HG03045 (cell line): ENCODE results near the gene ADCYAP1R1.

Experiments used
- ATAC-seq: cut with Tn5 transposase; IDR thresholded peaks from one replicate; pipeline ENCODE4 v1.9.1; 2021; ENCODE audit warnings: mild to moderate bottlenecking, moderate library complexity; ENCODE audit not compliant: unreplicated experiment

The ADCYAP1R1 gene

GRCh38 chr7:31066516-31067130, 14.5 kb downstream of the ADCYAP1R1 start:
- no peak for ATAC-seq

- no peak for ATAC-seq
Measured at GRCh38 chr7:31067491-31067890, 15.4 kb downstream of the ADCYAP1R1 start.

- ATAC-seq = no peak
Measured at GRCh38 chr7:31068006-31068675, 16.0 kb downstream of the ADCYAP1R1 start.

- no peak for ATAC-seq
Measured at GRCh38 chr7:31069860-31070555, 17.9 kb downstream of the ADCYAP1R1 start.

GRCh38 chr7:31070991-31071644, 19.0 kb downstream of the ADCYAP1R1 start:
- ATAC-seq = no peak

GRCh38 chr7:31071645-31072029, 19.5 kb downstream of the ADCYAP1R1 start:
- no peak for ATAC-seq

- no peak for ATAC-seq
Measured at GRCh38 chr7:31073326-31074119, 21.4 kb downstream of the ADCYAP1R1 start.

GRCh38 chr7:31074120-31074383, 21.9 kb downstream of the ADCYAP1R1 start:
- no peak for ATAC-seq

GRCh38 chr7:31074403-31075085, 22.4 kb downstream of the ADCYAP1R1 start:
- ATAC-seq = no peak

GRCh38 chr7:31075086-31075405, 22.9 kb downstream of the ADCYAP1R1 start:
- no peak for ATAC-seq

- ATAC-seq = no peak
Measured at GRCh38 chr7:31076051-31076450, 23.9 kb downstream of the ADCYAP1R1 start.

GRCh38 chr7:31076641-31077310, 24.7 kb downstream of the ADCYAP1R1 start:
- ATAC-seq = no peak

GRCh38 chr7:31077484-31078362, 25.6 kb downstream of the ADCYAP1R1 start:
- no peak for ATAC-seq

GRCh38 chr7:31078363-31078990, 26.4 kb downstream of the ADCYAP1R1 start:
- no peak for ATAC-seq

GRCh38 chr7:31079126-31079823, 27.2 kb downstream of the ADCYAP1R1 start:
- ATAC-seq = no peak

GRCh38 chr7:31079824-31080511, 27.9 kb downstream of the ADCYAP1R1 start:
- no peak for ATAC-seq

- ATAC-seq = no peak
Measured at GRCh38 chr7:31080763-31081162, 28.7 kb downstream of the ADCYAP1R1 start.

- no peak for ATAC-seq
Measured at GRCh38 chr7:31082017-31082416, 29.9 kb downstream of the ADCYAP1R1 start.
